GM18867 (cell line): ENCODE data around the gene GGA2.

Experiments
- ATAC-seq: cut with Tn5 transposase; IDR thresholded peaks from one replicate; pipeline ENCODE4 v1.9.1; 2021; ENCODE audit warnings: mild to moderate bottlenecking, moderate library complexity; ENCODE audit not compliant: unreplicated experiment

GGA2 gene

GRCh38 chr16:23423496-23424049, 86.7 kb downstream of the GGA2 start:
- no peak for ATAC-seq

GRCh38 chr16:23420011-23420410, 90.3 kb downstream of the GGA2 start:
- ATAC-seq, result no peak

- ATAC-seq, result no peak
Measured at GRCh38 chr16:23416816-23417215, 93.5 kb downstream of the GGA2 start.

DNA sequence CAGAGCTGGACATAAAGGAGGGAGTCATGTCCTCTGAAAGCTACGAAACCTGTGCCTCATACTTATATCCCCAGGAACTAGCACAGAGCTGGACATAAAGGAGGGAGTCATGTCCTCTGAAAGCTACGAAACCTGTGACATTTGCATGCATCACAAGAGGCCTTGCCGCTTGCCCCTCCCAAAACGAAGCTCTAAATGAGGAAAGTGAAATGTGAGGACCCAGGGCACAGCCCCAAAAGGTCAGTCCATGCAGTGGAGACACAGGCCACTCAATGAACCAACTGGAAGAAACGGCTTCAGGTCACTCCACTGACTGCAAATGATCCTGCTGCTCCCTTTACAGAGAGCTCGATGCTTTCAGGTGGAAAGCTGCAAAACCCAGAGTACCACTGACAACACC, 95.6 kb downstream of the GGA2 start:
- ATAC-seq, result no peak
